Uterus (tissue), 4 donors: ENCODE measurements around the gene GPR107. TPM values are rescaled to one million over a fixed set of nuclear protein-coding genes. Genes with fewer than 3 reads are reported as not detected.

Experiments used
- DNase-seq, 2 donors: peaks; one replicate each; pipeline ENCODE4 v3.0.0-alpha.2; 2019 to 2020
- H3K27ac ChIP-seq, 2 donors: fragments of 200-600 bp; sonication (generic); 1 replicate in 1 of 2; 2 replicates in 1 of 2; pipeline ENCODE4 v1.5.1; 2016 to 2018
- H3K27me3 ChIP-seq, 2 donors: fragments of 200-600 bp; sonication (generic); one replicate each; pipeline ENCODE4 v1.5.1; 2018 to 2019; ENCODE audit warnings: control low read depth in 1 of 2
- H3K36me3 ChIP-seq, 2 donors: fragments of 200-600 bp; sonication (generic); one replicate each; pipeline ENCODE4 v1.5.1; 2019; ENCODE audit warnings: control low read depth in 1 of 2
- H3K4me1 ChIP-seq, 2 donors: fragments of 200-600 bp; sonication (generic); one replicate each; pipeline ENCODE4 v1.5.1; 2018 to 2019; ENCODE audit warnings: control low read depth in 1 of 2
- H3K4me3 ChIP-seq, 2 donors: fragments of 200-600 bp; sonication (generic); 1 replicate in 1 of 2; 2 replicates in 1 of 2; pipeline ENCODE4 v1.5.1; 2018 to 2019; ENCODE audit warnings: mild to moderate bottlenecking in 1 of 2
- H3K9me3 ChIP-seq, 2 donors: fragments of 200-600 bp; sonication (generic); one replicate each; pipeline ENCODE4 v1.5.1; 2019; ENCODE audit warnings: control low read depth in 1 of 2
- POLR2A ChIP-seq, 2 donors: fragments of 450-650 bp; IDR thresholded peaks; one replicate each; pipeline ENCODE4 v1.6.1; 2016; ENCODE audit warnings: antibody characterized with exemption in 2 of 2, mild to moderate bottlenecking in 1 of 2, moderate library complexity in 1 of 2
- intact Hi-C: fragments of 100-400 bp; cut with DNase I; formaldehyde crosslinking; loops from one replicate; pipeline ENCODE4 v1.15.1; 2023; ENCODE audit warnings: low total_unique reads
- total RNA-seq, 4 donors: library from RNA; depleted of rRNA in 3 of 4; stranded (reverse); fragments of >200 nt in 3 of 4; gene quantifications; one replicate each; pipeline versions ENCODE4 v1.1.0 to v1.2.4, GENCODE V29; 2014 to 2023
- TF ChIP-seq, protein P1 (sequence below), 4 experiments: fragments of 200-600 bp in 2 of 4; fragments of 450-650 bp in 2 of 4; sonication (generic) in 2 of 4; IDR thresholded peaks; one replicate each; pipeline ENCODE4 v1.5.1; 2016 to 2019; ENCODE audit warnings: antibody characterized with exemption in 4 of 4, mild to moderate bottlenecking in 2 of 4, moderate library complexity in 1 of 4
- donor health status: DM: yes; HTN: yes; CAD: no.

Gene GPR107
- total RNA-seq, 4 donors from 2014 or later, result 10.8 to 41.5 (median 26.7) TPM

DNA sequence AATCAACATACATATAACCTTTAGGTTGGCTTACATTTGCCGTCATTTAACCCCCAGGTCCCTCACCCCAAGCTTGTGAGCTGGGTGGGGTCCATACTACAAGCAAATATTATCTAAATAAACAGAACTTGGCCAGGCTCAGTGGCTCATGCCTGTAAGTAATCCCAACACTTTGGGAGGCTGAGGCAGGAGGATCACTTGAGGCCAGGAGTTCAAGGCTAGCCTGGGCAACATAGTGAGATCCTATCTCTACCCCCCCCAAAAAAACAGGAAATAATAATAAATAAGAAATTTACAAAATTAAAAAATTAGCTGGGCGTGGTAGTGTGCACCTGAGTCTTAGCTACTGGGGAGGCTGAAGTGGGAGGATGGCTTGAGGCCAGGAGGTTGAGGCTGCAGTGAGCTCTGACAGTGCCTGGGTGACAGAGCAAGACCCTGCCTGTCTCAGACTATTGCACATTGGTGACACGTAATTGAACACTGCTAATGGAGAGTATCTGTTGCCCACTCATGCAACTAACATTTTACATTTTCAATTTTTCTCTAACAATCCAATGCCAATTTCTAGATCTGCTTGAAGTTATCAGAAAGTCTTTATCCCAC lies 29.6 kb upstream of the GPR107 start:
- Histone ChIP-seq H3K27ac (peak overlapping the region; percentile 68 to 71), H3K9me3 (no peaks in the 10 kb centered on the region), H3K4me1 (peaks cover 11 to 13% of the 10 kb centered on the region in 2 donors), H3K36me3 (no peaks in the 10 kb centered on the region), H3K27me3 (no peaks in the 10 kb centered on the region), H3K4me3 (no peak overlapping the region)
- TF ChIP-seq, protein P1, sequence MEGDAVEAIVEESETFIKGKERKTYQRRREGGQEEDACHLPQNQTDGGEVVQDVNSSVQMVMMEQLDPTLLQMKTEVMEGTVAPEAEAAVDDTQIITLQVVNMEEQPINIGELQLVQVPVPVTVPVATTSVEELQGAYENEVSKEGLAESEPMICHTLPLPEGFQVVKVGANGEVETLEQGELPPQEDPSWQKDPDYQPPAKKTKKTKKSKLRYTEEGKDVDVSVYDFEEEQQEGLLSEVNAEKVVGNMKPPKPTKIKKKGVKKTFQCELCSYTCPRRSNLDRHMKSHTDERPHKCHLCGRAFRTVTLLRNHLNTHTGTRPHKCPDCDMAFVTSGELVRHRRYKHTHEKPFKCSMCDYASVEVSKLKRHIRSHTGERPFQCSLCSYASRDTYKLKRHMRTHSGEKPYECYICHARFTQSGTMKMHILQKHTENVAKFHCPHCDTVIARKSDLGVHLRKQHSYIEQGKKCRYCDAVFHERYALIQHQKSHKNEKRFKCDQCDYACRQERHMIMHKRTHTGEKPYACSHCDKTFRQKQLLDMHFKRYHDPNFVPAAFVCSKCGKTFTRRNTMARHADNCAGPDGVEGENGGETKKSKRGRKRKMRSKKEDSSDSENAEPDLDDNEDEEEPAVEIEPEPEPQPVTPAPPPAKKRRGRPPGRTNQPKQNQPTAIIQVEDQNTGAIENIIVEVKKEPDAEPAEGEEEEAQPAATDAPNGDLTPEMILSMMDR (IDR thresholded peaks at IDR 0.05), result no peak
- no peak for TF ChIP-seq POLR2A (IDR thresholded peaks at IDR 0.05)
- no peak for DNase-seq
- intact Hi-C loops, result no loop called here

DNA sequence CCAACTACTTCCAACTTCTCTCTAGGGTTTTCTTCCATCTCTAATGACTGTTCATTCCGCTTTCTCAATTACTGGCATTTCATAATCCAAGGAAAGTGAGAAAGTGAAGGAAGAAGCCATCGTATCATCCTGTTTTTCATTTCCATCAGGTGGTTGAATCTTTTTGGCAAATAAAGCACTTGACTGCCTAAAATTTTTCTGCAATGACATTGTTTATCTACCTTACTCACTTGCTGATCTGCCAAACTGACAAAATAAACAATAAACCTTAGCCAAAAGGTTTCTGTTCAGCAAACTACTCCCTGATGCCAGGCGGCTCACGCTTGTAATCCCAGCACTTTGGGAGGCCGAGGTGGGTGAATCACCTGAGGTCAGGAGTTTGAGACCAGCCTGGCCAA lies 29.1 kb upstream of the GPR107 start:
- H3K9me3 ChIP-seq, result no peaks in the 10 kb centered on the region
- H3K27me3 ChIP-seq, result no peaks in the 10 kb centered on the region
- intact Hi-C loops, result no loop called here
- no peak for TF ChIP-seq POLR2A (IDR thresholded peaks at IDR 0.05)
- TF ChIP-seq, protein P1 (IDR thresholded peaks at IDR 0.05), result no peak
- no peaks in the 10 kb centered on the region for H3K36me3 ChIP-seq
- H3K4me3 ChIP-seq, result no peak overlapping the region
- H3K27ac ChIP-seq, result no peak overlapping the region
- DNase-seq, result no peak
- H3K4me1 ChIP-seq, result peaks cover 11 to 13% of the 10 kb centered on the region in 2 donors

GRCh38 chr9:130026583-130027340 lies 26.9 kb upstream of the GPR107 start:
- intact Hi-C loops, result no loop called here
- Histone ChIP-seq H3K27me3 (no peaks in the 10 kb centered on the region), H3K27ac (no peak overlapping the region), H3K4me1 (peaks cover 6 to 11% of the 10 kb centered on the region in 2 donors), H3K9me3 (no peaks in the 10 kb centered on the region), H3K36me3 (no peaks in the 10 kb centered on the region), H3K4me3 (no peak overlapping the region)
- no peak for TF ChIP-seq POLR2A (IDR thresholded peaks at IDR 0.05)
- TF ChIP-seq, protein P1 (IDR thresholded peaks at IDR 0.05), result no peak
- no peak for DNase-seq

- no peaks in the 10 kb centered on the region for H3K36me3 ChIP-seq
- peaks cover 4 to 11% of the 10 kb centered on the region in 2 donors for H3K4me1 ChIP-seq
- DNase-seq, result no peak
- no peak overlapping the region for H3K27ac ChIP-seq
- H3K4me3 ChIP-seq, result no peak overlapping the region
- no peak for TF ChIP-seq POLR2A (IDR thresholded peaks at IDR 0.05)
- TF ChIP-seq, protein P1 (IDR thresholded peaks at IDR 0.05), result no peak
- intact Hi-C loops, result no loop called here
- H3K27me3 ChIP-seq, result no peaks in the 10 kb centered on the region
- no peaks in the 10 kb centered on the region for H3K9me3 ChIP-seq
Observed at GRCh38 chr9:130027533-130028365, 26.0 kb upstream of the GPR107 start.
